GM21515 (cell line): Measurements from ENCODE around the gene SYNJ2.

Experiments
- ATAC-seq: cut with Tn5 transposase; IDR thresholded peaks from one replicate; pipeline ENCODE4 v1.9.1; 2021; ENCODE audit not compliant: unreplicated experiment

The SYNJ2 gene

DNA sequence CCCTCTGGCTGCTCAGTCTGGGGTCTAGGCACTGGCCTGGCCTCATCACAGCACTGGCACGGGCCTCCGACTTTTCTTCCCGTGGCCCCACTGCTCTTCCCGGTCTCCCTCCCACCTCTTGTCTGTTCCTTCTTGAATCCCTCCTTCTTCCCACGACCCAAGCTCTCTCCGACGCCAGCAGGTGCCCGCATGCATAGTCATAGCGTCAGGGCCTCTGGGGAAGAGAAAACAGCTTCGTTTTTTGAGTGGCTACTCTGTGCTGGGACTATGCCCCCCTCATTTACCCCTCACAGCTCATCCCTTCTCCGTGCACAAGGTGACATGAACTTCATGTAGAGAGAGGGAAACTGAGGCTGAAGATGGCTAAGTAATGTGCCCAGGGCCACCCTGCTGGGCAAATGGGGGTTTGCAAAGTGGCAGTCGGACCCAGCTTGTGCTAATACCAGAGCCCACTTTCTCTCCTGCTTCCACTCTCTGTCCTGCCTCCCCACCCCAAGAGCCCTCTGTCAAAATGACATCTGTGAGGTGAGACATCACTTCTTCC, 59.2 kb downstream of the SYNJ2 start:
- ATAC-seq = no peak

DNA sequence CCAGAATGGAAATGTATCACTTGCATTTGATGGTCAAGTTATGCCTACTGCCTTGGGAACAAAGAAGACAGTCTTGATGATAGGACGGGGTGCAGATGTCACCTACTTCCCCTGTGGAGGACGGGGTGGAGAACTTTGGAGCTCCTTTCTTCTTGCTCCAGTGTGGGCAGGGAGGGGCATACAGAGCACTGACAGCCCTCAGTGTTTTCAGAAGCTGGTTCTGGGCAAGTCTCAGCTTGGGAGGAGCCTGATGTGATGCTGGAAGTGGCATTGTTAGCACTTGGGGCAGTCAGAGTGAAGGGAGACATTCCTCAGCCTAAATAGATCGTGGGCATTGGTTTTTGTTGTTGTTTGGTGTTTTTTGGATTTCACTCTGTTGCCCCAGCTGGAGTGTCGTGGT, 59.7 kb downstream of the SYNJ2 start:
- no peak for ATAC-seq

DNA sequence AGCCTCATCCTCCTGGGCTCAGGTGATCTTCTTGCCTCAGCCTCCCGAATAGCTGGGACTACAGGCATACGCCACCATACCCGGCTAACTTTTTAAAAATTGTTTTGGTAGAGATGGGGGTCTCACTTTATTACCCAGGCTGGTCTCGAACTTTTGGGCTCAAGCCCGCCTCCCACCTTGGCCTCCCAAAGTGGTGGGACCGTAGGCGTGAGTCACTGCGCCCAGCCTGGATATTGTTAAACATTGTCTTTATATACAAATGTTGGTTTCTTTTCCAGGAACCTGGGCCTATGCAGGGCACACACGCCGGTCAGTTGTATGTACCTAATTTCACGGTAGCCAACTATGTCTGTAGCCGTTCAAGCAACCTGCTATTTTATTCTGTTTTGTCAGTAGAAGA, 60.1 kb downstream of the SYNJ2 start:
- no peak for ATAC-seq

DNA sequence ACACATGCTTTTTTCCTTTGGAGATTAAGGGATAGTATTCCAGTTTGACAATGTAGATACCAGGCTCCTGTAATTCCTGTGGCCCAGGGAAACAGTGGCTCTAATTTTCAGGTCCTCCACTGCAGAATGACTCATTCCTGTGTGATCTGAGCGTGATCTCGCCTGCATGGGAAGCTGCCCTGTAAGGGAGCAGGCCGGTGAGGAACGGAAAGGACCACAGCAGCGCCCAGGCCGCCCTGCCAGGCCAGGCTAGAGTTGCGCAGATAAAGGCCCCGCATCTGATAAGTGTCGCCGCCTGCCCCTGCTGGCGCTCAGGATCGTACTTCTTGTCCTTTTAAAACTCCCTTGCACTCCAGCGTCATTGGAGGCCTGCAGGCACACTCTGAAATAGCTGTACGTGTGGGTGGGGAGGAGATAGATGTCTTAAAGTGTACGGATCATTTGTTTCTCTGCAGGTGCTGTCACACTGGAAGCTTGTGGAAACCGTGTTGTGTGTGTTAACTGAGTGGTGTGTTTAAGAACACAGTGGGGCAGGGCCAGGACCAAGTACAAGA, 60.7 kb downstream of the SYNJ2 start:
- no peak for ATAC-seq

DNA sequence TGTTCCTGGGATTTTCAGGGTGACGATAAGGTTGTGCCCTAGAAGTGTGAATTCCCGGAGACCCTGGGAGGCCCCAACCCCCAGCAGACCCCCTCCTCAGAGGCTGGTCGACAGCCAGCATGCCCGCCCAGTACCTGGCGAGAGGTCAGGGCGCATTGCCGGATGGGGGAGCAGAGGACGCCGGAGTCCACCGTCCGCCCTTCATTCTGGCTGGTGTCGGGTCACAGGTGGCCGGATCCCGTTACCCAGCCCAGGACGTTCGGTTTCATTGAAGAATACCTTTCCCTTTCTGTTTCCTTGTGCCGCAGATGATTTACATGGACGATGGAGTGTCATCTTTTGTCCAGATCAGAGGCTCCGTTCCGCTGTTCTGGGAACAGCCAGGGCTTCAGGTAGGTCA, 61.3 kb downstream of the SYNJ2 start:
- no peak for ATAC-seq

DNA sequence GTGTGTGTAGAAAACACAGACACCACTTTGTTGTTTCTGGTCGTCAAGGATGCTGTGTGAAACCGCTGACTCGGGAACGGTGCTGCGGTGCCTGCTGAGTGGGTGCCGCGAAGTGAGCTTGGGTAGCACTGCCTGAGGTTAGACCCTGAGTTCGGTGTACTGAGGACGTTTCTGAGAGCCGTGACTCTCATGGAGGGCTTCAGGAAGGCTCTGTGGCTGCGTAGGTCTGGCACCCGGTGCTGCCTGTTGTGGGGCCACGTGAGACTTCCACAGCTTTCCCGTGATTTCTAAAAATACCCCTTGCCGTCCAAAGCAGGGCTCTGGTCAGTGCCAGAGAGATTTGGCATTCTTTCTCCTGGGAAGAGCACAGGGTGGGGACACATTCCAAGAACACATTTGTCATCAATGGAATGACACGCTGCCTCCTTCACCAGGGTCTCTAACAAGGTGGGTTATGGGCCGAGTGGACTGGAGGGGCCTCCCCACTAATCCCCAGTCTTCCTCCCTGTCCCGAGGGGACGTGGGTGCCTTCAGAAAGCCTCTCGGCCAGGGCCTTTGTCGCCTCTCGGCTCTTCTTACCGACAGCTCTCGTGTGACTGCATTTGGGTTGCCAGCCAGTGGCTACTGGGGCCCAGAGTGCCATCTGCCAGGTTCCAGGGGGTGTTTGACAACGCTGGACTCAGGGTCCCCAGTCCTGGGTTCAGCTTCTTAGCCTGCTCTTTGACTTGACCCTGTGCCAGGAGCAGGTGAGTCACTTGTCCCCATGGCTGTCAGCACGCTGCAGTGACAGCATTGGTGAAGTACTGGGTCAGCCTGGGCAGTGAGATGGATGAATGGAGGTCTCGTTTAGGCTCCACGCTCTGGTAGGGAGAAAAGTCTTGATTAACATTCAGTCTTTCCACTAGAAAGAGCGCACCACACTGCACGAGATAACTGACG, 62.2 kb downstream of the SYNJ2 start:
- no peak for ATAC-seq

DNA sequence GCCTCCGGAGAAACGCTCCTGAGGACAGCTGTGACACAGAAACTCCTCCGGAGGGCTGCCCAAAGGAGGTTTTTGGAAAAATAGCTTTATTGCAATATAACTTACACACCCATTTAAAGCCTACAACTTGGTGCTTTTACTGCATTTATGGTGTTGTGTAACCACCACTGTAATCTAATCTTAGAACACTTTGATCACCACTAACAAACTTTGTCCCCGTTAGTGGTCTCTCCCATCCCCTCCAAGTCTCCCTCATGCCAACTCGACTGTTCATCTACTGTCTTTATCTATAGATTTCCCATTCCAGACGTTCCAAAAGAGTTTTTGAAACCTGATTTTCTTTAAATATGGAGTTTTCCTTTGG, 62.8 kb downstream of the SYNJ2 start:
- no peak for ATAC-seq

DNA sequence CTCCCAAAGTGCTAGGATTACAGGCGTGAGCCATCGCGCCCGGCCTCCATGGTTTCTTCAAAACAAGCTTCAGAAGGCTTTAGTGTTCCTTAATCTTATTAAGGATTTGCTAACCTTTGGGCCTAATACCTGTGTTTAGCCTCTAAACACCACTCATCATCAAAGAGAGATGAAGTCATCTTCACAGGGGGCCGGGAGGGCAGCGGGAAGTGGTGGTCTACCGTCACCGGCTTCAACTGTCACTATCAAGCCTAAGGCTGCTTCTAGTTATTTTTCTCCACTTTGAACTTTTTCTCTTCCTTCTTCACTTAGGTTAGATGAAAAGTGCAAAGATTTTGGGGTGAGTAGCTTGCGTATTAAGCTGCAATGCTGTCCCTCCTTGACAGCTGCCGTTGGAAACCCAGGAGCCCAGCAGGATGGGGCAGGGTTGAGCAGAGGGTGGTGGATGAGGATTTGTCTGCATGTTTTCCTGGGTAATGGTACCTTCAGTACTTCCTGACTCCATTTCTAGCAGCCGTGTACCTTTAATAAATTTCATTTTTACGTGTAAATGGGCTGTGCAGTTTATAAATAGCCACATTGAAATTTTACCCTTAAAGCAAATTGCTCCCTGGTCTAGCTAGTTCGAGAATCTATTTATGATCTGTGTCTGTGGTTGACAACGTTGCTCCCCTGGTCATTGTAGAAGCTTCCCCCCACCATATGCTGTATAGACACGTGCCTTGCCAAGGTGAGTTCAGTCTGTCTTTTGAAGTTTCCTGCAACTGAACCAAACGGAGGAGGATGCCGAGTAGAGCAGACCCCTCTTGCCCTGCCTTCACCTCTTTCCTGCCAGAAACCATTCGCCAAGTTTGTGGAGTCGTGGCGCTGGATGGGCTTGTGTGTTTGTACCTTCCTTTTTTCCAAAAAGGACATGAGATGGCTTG, 64.8 kb downstream of the SYNJ2 start:
- no peak for ATAC-seq

DNA sequence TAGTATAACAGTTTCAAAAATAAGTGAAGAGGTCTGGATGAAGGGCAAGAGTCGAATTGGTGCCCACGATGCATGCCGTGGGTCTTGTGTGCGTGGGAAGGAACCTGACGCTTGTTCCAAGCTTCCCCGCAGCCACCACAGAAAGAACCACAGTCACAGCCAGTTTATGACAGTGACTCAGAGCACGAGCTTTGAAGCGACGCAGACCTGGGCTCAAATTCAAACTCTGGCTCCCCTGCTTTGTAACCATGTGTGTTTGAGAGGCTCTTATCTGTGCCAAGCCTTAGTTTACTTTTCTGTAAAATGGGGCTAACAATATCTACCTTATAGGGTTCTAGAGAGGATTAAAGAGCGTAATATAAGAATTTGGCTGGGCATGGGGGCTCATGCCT, 65.5 kb downstream of the SYNJ2 start:
- no peak for ATAC-seq

DNA sequence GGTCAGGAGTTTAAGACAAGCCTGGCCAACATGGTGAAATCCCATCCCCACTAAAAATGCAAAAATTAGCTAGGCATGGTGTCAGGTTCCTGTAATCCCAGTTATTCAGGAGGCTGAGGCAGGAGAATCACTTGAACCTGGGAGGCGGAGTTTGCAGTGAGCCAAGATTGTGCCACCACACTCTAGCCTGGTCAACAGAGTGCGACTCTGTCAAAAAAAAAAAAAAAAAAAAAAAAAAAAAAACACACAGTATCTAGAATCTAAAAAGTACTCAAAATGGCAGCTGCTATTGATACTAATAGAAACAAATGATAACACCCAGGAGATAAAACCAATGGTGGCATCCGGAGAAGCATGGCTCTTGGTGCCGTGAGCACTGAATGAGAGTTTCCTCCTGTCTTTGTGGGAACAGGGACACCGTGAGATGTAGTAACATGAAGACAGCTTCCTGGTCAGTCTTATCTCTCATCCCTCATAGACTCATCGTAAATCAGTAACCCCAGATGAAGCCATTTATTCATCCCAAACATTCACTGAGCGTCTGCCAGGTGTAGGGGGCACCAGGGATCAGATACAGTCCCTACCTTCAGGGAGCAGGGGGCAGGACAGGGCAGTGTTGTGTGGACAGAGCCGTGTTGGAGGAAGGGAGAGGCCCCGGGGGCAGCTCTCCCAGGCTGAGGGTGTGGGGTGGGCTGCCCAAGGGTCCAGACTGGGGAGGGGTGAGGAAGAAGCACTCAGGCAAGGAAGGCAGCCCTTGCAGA, 66.1 kb downstream of the SYNJ2 start:
- no peak for ATAC-seq

DNA sequence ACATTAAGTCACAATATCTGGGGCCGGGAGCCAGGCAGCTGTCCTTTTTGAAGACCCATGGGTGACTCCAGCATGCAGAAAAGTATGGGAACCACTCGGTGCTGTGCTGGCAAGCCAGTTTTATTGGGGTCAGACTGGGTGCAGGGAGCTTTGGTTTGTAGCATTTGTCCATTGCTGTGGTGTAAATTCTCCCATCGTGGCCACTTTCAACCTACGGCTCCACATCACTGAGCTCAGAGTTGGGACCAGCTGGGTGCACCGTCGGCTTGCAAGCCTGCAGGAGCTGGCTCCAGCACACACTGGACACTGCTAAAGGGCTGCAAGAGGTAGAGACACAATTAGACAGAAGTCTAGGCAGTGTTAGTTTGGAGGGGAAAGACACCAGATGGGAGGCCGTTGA, 66.9 kb downstream of the SYNJ2 start:
- ATAC-seq = no peak

DNA sequence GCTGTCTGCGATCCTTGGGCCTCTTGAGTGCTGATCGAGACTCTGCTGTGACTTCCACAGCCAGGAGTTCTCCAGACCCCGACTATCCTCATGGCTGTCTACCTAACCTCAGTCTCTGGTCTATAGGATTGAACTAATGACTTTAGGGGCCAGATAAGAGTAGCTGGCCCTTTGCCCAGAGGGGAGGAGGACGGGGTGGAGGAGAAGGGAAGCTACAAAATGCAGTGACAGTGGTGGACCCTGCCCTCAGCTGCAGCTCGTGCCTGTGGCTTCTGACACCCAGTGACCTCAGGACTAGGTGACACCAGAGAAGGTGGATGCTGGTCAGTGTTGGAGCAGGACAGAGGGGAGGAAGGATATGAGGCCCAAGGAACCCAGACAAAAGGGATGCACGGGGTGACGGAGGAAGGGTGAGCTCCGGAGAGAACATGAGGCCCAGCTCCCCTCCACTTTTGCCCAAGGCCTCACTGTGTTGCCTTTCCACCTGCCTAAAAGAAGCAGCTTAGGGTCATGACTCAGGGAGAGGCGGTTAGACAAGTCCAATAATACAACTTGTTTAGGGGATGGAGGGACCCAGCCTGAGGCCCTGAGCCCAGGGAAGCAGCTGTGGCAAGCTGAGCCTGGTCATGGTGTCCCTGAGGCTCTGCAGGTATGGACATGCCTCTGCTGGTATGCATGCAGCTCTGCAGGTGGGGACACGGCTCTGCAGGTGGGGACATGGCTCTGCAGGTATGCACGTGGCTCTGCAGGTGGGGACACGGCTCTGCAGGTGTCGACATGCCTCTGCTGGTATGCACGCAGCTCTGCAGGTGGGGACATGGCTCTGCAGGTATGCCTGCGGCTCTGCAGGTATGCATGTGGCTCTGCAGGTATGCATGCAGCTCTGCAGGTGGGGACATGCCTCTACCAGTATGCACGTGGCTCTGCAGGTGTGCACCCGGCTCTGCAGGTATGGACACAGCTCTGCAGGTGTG, 67.7 kb downstream of the SYNJ2 start:
- ATAC-seq = no peak

DNA sequence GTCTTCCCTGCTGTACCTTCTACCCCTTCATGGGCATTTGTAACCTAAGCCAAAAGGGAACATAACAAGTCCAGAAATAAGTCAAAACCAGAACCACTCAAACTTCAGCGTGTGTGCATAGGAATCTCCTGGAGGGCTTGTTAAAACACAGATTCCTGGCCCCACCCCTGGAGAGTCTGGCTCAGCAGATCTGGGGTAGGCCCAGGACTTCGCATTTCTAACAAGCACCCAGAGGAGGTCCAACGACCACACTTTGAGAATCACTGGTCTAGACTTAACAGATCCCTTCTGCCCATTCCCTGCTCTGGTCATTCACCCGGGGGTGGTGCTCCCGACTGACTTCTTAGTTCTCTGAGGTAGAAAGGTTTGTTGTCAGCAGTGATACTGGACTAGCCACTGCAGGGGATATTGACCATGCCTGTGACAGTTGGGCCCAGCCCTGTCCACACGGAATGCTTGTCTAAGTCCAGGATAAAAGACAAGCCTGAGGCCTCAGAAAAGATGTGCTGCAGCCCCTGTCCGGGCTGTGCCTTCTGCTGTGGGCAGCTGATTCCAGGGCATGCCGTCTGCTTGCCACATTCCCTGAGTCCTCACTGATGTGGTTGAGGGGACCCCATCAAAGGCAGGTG, 68.6 kb downstream of the SYNJ2 start:
- no peak for ATAC-seq

DNA sequence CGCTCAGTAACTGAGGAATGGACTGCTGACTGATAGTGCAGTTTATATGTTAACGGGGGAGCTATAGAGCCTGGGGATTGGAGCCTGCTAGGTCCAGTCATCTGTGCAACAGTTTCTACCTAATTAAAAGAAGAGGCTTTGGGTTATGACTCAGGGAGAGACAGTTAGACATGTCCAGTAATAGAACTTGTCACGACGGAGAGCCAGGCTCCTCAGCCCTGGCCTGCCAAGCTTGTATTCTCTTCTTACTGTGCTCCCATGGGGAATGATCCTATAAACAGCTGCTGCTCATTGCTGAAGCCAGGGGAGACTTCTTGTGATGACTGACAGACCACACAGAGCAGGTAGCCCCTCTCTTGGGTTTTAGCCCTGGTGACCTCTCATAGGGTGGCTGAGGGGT, 69.3 kb downstream of the SYNJ2 start:
- no peak for ATAC-seq

DNA sequence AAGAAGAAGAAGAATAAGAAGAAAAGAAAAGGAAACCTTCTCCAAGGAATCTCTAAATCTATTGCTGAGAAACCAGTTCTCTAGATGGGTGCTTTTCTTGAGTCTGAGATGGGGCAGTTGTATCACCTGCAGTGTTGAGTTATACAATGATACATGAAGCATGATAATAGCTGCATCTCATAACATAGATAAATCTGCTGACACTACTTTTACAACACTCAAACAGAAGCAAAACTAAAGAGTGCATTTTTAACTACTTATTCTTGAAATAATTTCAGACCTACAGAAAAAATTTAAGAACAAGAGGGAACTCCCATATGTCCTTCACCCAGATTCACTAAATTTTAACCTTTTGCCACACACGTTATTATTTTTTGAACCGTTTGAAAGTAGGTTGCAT, 70.3 kb downstream of the SYNJ2 start:
- no peak for ATAC-seq

DNA sequence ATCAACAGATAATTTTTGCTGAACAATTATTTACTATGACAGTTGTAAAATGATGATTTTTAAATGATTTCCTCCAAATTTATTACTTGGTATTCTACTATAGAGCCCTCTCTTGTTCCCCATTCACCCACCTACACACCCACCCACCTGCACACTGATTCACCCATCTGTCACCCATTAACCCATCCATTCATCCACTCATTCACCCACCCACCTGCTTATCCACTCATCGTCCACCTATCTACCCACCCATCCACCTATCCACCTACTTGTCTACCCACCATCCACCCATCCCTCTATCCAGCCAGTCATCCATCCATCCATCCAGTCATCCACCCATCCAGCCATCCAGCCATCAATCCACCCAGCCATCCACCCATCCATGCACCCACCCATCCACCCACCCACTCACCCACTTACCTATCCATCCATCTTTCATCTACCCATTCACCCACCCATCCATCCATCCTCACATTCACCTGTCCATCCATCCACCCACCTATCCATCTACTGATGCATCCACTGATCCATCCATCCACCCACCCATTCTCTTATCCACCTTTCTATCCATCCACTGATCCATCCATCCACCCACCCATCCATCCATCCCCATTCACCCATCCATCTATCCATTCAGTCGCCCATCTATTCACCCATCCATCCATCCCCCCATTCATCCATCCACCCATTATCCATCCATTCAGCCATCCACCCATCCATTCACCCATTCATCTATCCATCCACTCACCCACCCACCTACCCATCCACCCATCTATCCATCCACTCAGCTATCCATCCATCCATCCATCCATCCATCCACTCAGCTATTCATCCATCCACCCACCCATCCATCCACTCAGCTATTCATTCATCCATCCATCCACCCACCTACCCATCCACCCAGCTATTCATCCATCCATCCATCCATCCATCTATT, 72.0 kb downstream of the SYNJ2 start:
- no peak for ATAC-seq

DNA sequence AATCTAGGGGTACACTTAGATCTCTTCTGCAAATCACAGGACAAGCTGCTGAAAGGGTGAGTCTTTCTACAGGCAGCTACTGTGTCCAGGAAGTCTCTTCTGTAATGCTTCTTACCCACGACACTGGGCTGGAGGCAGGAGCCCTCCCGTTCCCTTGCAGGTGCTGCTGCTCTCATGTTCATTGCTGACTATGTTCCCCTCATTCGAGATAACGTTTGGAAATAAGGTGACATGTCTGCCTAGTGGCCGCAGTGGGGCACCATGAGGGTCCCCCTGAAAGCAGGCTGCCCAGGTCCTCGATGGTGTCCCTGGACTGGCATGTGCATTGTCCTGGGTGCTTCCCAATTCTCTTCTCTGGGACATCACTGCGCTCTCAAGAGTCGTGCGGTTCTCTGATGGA, 74.7 kb downstream of the SYNJ2 start:
- ATAC-seq = no peak

DNA sequence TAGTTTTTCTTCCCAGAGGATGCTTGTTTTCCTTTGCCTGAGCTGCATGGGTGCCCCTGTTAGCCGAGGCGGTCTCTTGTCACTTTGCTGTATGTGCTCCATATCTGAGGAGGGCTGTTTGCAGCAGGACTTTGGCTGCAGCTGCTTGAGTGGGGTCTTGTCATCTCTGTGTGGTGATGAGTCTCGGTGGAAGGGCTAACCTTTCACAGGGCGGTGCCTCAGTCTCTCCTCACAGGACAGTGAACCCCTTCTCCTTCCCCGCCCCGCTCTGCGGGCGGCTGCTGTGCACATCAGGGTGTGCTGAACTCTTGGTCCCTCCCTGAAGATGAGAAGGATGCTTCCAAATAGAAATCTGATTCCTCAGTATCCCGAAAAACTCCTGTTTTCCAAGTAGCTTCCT, 75.1 kb downstream of the SYNJ2 start:
- no peak for ATAC-seq
